Motor neuron (in vitro differentiated cells): ENCODE results near the gene WDR64. TPM values are rescaled to one million over a fixed set of nuclear protein-coding genes. Genes with fewer than 3 reads are reported as not detected.
A peak's percentile ranks its signal among the peaks of the same experiment; 100 is the strongest.

ENCODE experiments used
- ATAC-seq, 8 experiments: fragments of 200-7000 bp; cut with Tn5 transposase; replicated peaks in 6 of 8; 2 replicates each; pipeline ENCODE4 v1.8.0; 2021; ENCODE audit warnings: mild to moderate bottlenecking in 8 of 8, moderate library complexity in 8 of 8
- H3K27ac ChIP-seq, 2 donors: fragments of 250-450 bp; sonication (Bioruptor Pico); 2 replicates each; pipeline ENCODE4 v1.9.0; 2021; ENCODE audit warnings: antibody characterized with exemption in 2 of 2, mild to moderate bottlenecking in 2 of 2, moderate library complexity in 1 of 2
- H3K4me1 ChIP-seq, 2 donors: fragments of 250-450 bp; sonication (Bioruptor Pico); replicated peaks in 1 of 2; 2 replicates each; pipeline ENCODE4 v1.6.1; 2021; ENCODE audit warnings: antibody characterized with exemption in 2 of 2, mild to moderate bottlenecking in 2 of 2, moderate library complexity in 1 of 2
- H3K4me3 ChIP-seq, 5 donors: fragments of 250-450 bp; sonication (Bioruptor Pico); 2 replicates each; pipeline ENCODE4 v1.9.0; 2021; ENCODE audit warnings: antibody characterized with exemption in 5 of 5, mild to moderate bottlenecking in 5 of 5, moderate library complexity in 4 of 5
- WGBS, 10 experiments: fragments of 450-650 bp; shearing (Covaris generic); methylation state at CpG; one replicate each; pipeline ENCODE4 v1.0.0; 2022; 5-methylcytosine and 5-hydroxymethylcytosine counted together
- in situ Hi-C, 9 experiments: fragments of 400-800 bp; cut with MboI; loops; one replicate each; pipeline ENCODE4 v1.15.0; 2021; ENCODE audit warnings: low sequenced_read_pairs in 9 of 9, low pct_unique_long_range_greater_than_20kb in 2 of 9; ENCODE audit not compliant: unreplicated experiment in 9 of 9
- total RNA-seq, 8 experiments: library from RNA; unstranded; fragments of 300-600 nt; gene quantifications; 2 replicates each; pipeline versions ENCODE4 v1.2.3 to v1.2.4, GENCODE V29; 2022

The WDR64 gene
- under 1 TPM in 4 of 8 experiments, not detected in 4; 0.05 to 0.85 (median 0.27) TPM for total RNA-seq

GRCh38 chr1:241652012-241652411 lies at the start of gene WDR64:
TSS of gene WDR64 (plus strand) at chr1:241652281. CDS start at chr1:241652485, 204 bp downstream.
- Histone ChIP-seq H3K4me1 (peaks cover 0 to 4% of the 10 kb centered on the region in 2 donors), H3K27ac (no peak within 1 kb of the TSS), H3K4me3 (no peak within 1 kb of the TSS)
- ATAC-seq, result no peak
- 33 to 100% (median 88%) methylated on average over 1 to 4 of the region's 4 CpGs; no CpG with 5 or more reads in 1 of the 10 experiments for WGBS, 10 experiments
- in situ Hi-C loops, result no loop called here

GRCh38 chr1:241603731-241604245 lies 48.3 kb upstream of the WDR64 start:
- H3K4me1 ChIP-seq, result no peaks in the 10 kb centered on the region
- no peak overlapping the region for H3K27ac ChIP-seq
- no peak overlapping the region for H3K4me3 ChIP-seq
- in situ Hi-C loops, result no loop called here
- 38 to 100% (median 94%) methylated on average over 1 to 3 of the region's 3 CpGs for WGBS, 10 experiments
- ATAC-seq, result peak in 2 of 8 experiments; percentile 72 to 96

GRCh38 chr1:241605146-241605805 lies 46.8 kb upstream of the WDR64 start:
- no peak overlapping the region for H3K27ac ChIP-seq
- H3K4me1 ChIP-seq, result no peaks in the 10 kb centered on the region
- ATAC-seq, result peak in 1 of 8 experiments; percentile 31
- in situ Hi-C loops, result no loop called here
- WGBS, 10 experiments, result 59 to 94% (median 84%) methylated on average over 2 to 9 of the region's 9 CpGs
- H3K4me3 ChIP-seq, result no peak overlapping the region

GRCh38 chr1:241606544-241606943 lies 45.5 kb upstream of the WDR64 start:
- no peak overlapping the region for H3K27ac ChIP-seq
- in situ Hi-C loops, result no loop called here
- no peaks in the 10 kb centered on the region for H3K4me1 ChIP-seq
- 47 to 100% (median 87%) methylated on average over 1 to 5 of the region's 5 CpGs for WGBS, 10 experiments
- H3K4me3 ChIP-seq, result no peak overlapping the region
- no peak for ATAC-seq

GRCh38 chr1:241607497-241607896 lies 44.6 kb upstream of the WDR64 start:
- ATAC-seq, result no peak
- no peak overlapping the region for H3K4me3 ChIP-seq
- in situ Hi-C loops, result no loop called here
- H3K4me1 ChIP-seq, result no peaks in the 10 kb centered on the region
- no peak overlapping the region for H3K27ac ChIP-seq

- no peak overlapping the region for H3K4me3 ChIP-seq
- in situ Hi-C loops, result no loop called here
- peak in 7 of 8 experiments; percentile 15 to 85 (median 60) for ATAC-seq
Observed at GRCh38 chr1:241608379-241609033, 43.6 kb upstream of the WDR64 start.

GRCh38 chr1:241610056-241610815 lies 41.8 kb upstream of the WDR64 start:
- ATAC-seq, result peak in 2 of 8 experiments; percentile 14 to 35
- in situ Hi-C loops, result loop anchor here in 2 of 9 experiments (10.0 kb wide), 2 partner anchors 215 to 225 kb away; no protein-coding TSS in a partner anchor
- Histone ChIP-seq H3K27ac (no peak overlapping the region), H3K4me3 (no peak overlapping the region), H3K4me1 (no peaks in the 10 kb centered on the region)
- 40 to 94% (median 81%) methylated on average over 1 to 8 of the region's 8 CpGs; no CpG with 5 or more reads in 1 of the 10 experiments for WGBS, 10 experiments

More at GRCh38 chr1:241608379-241609033, 43.6 kb upstream of the WDR64 start:
- no peaks in the 10 kb centered on the region for H3K4me1 ChIP-seq
- 0 to 87% (median 32%) methylated on average over 1 to 3 of the region's 3 CpGs; no CpG with 5 or more reads in 1 of the 10 experiments for WGBS, 10 experiments
- H3K27ac ChIP-seq, result no peak overlapping the region

GRCh38 chr1:241611063-241611462 lies 41.0 kb upstream of the WDR64 start:
- 0 to 90% (median 68%) methylated on average over 1 to 3 of the region's 3 CpGs; no CpG with 5 or more reads in 1 of the 10 experiments for WGBS, 10 experiments
- in situ Hi-C loops, result loop anchor here in 2 of 9 experiments (10.0 kb wide), 2 partner anchors 214 to 224 kb away; no protein-coding TSS in a partner anchor
- Histone ChIP-seq H3K4me3 (no peak overlapping the region), H3K27ac (no peak overlapping the region), H3K4me1 (no peaks in the 10 kb centered on the region)
- ATAC-seq, result peak in 3 of 8 experiments; percentile 78 to 91 (median 83)

- in situ Hi-C loops, result loop anchor here in 2 of 9 experiments (10.0 kb wide), 2 partner anchors 213 to 223 kb away; no protein-coding TSS in a partner anchor
- no peak for ATAC-seq
- WGBS, 10 experiments, result 83 to 100% (median 96%) methylated on average over 1 of the region's 1 CpG; no CpG with 5 or more reads in 2 of the 10 experiments
- Histone ChIP-seq H3K4me1 (no peaks in the 10 kb centered on the region), H3K4me3 (no peak overlapping the region), H3K27ac (no peak overlapping the region)
Observed at GRCh38 chr1:241611736-241612135, 40.3 kb upstream of the WDR64 start.

- 42 to 100% (median 82%) methylated on average over 4 to 9 of the region's 9 CpGs for WGBS, 10 experiments
- Histone ChIP-seq H3K27ac (no peak overlapping the region), H3K4me1 (no peaks in the 10 kb centered on the region), H3K4me3 (no peak overlapping the region)
- peak in 6 of 8 experiments; percentile 21 to 66 (median 57) for ATAC-seq
- in situ Hi-C loops, result loop anchor here in 2 of 9 experiments (10.0 kb wide), 2 partner anchors 212 to 222 kb away; no protein-coding TSS in a partner anchor
Observed at GRCh38 chr1:241612533-241613477, 39.3 kb upstream of the WDR64 start.

GRCh38 chr1:241614144-241614543 lies 37.9 kb upstream of the WDR64 start:
- ATAC-seq, result no peak
- Histone ChIP-seq H3K4me3 (no peak overlapping the region), H3K4me1 (no peaks in the 10 kb centered on the region), H3K27ac (no peak overlapping the region)
- in situ Hi-C loops, result loop anchor here in 2 of 9 experiments (10.0 kb wide), 2 partner anchors 211 to 221 kb away; no protein-coding TSS in a partner anchor
- 71 to 100% (median 88%) methylated on average over 1 to 4 of the region's 4 CpGs; no CpG with 5 or more reads in 1 of the 10 experiments for WGBS, 10 experiments

- in situ Hi-C loops, result loop anchor here in 2 of 9 experiments (10.0 kb wide), 2 partner anchors 210 to 220 kb away; no protein-coding TSS in a partner anchor
- WGBS, 10 experiments, result 43 to 88% (median 73%) methylated on average over 1 to 4 of the region's 4 CpGs
- H3K27ac ChIP-seq, result no peak overlapping the region
- H3K4me3 ChIP-seq, result no peak overlapping the region
- H3K4me1 ChIP-seq, result no peaks in the 10 kb centered on the region
- no peak for ATAC-seq
Observed at GRCh38 chr1:241614572-241614971, 37.5 kb upstream of the WDR64 start.
